Measurements from ENCODE around the gene FCSK.
"Not testable (repeated sequence)": the region's sequence is repeated elsewhere in the genome, so short reads cannot be mapped to it uniquely, and the experiment has no call there.

FCSK gene

GRCh38 chr16:70522216-70523075 lies 68.1 kb downstream of the FCSK start:
- H3K27me3 ChIP-seq (ENCODE audit: low read depth, low read length), result no peaks in the 10 kb centered on the region
- peak overlapping the region; percentile 67; the same call in 1 of the 2 replicates for H2AFZ ChIP-seq (ENCODE audit: low read depth, low read length)
- peak overlapping the region; percentile 87 for H3K4me2 ChIP-seq (ENCODE audit: low read length)
- peak overlapping the region; percentile 81 for H3K27ac ChIP-seq (ENCODE audit: low read length)
- peaks cover 25% of the 10 kb centered on the region for H4K20me1 ChIP-seq (ENCODE audit: insufficient read depth, low read length)
- H3K4me1 ChIP-seq (ENCODE audit: low read length), result peaks cover 43% of the 10 kb centered on the region
- H3K9ac ChIP-seq (ENCODE audit: low read length), result peak overlapping the region; percentile 98
- peaks cover 64% of the 10 kb centered on the region for H3K79me2 ChIP-seq (ENCODE audit: low read length)
- no peak for TF ChIP-seq EZH2phosphoT487 (IDR thresholded peaks at IDR 0.05; ENCODE audit: low read depth)
- TF ChIP-seq, protein P1, sequence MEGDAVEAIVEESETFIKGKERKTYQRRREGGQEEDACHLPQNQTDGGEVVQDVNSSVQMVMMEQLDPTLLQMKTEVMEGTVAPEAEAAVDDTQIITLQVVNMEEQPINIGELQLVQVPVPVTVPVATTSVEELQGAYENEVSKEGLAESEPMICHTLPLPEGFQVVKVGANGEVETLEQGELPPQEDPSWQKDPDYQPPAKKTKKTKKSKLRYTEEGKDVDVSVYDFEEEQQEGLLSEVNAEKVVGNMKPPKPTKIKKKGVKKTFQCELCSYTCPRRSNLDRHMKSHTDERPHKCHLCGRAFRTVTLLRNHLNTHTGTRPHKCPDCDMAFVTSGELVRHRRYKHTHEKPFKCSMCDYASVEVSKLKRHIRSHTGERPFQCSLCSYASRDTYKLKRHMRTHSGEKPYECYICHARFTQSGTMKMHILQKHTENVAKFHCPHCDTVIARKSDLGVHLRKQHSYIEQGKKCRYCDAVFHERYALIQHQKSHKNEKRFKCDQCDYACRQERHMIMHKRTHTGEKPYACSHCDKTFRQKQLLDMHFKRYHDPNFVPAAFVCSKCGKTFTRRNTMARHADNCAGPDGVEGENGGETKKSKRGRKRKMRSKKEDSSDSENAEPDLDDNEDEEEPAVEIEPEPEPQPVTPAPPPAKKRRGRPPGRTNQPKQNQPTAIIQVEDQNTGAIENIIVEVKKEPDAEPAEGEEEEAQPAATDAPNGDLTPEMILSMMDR (IDR thresholded peaks at IDR 0.05; ENCODE audit: low read depth, low read length), result no peak
- no peaks in the 10 kb centered on the region for H3K9me3 ChIP-seq (ENCODE audit: insufficient read depth, low read length)
- peak overlapping the region; percentile 97 for H3K4me3 ChIP-seq (ENCODE audit: low read length)
- H3K36me3 ChIP-seq (replicated peaks; ENCODE audit: low read depth, low read length), result peaks cover 23% of the 10 kb centered on the region

GRCh38 chr16:70523076-70523742 lies 68.8 kb downstream of the FCSK start, which contains the start of gene COG4:
Gene COG4, minus strand, starts transcription at chr16:70523554. Its CDS starts 11 bp downstream, at chr16:70523543.
- peak within 1 kb of the TSS; percentile 98 for H3K9ac ChIP-seq (ENCODE audit: low read length)
- peak within 1 kb of the TSS; percentile 97 for H3K4me3 ChIP-seq (ENCODE audit: low read length)
- H3K9me3 ChIP-seq (ENCODE audit: insufficient read depth, low read length), result no peaks in the 10 kb centered on the region
- no peak for TF ChIP-seq EZH2phosphoT487 (IDR thresholded peaks at IDR 0.05; ENCODE audit: low read depth)
- TF ChIP-seq, protein P1 (IDR thresholded peaks at IDR 0.05; ENCODE audit: low read depth, low read length), result no peak
- H3K4me1 ChIP-seq (ENCODE audit: low read length), result peaks cover 44% of the 10 kb centered on the region
- no peaks in the 10 kb centered on the region for H3K27me3 ChIP-seq (ENCODE audit: low read depth, low read length)
- peak within 1 kb of the TSS; percentile 81 for H3K27ac ChIP-seq (ENCODE audit: low read length)
- peaks cover 33% of the 10 kb centered on the region for H4K20me1 ChIP-seq (ENCODE audit: insufficient read depth, low read length)
- peaks cover 24% of the 10 kb centered on the region for H3K36me3 ChIP-seq (replicated peaks; ENCODE audit: low read depth, low read length)
- peaks cover 72% of the 10 kb centered on the region for H3K79me2 ChIP-seq (ENCODE audit: low read length)
- peak within 1 kb of the TSS; percentile 88 for H3K4me2 ChIP-seq (ENCODE audit: low read length)
- H2AFZ ChIP-seq (ENCODE audit: low read depth, low read length), result peak within 1 kb of the TSS; percentile 67

DNA sequence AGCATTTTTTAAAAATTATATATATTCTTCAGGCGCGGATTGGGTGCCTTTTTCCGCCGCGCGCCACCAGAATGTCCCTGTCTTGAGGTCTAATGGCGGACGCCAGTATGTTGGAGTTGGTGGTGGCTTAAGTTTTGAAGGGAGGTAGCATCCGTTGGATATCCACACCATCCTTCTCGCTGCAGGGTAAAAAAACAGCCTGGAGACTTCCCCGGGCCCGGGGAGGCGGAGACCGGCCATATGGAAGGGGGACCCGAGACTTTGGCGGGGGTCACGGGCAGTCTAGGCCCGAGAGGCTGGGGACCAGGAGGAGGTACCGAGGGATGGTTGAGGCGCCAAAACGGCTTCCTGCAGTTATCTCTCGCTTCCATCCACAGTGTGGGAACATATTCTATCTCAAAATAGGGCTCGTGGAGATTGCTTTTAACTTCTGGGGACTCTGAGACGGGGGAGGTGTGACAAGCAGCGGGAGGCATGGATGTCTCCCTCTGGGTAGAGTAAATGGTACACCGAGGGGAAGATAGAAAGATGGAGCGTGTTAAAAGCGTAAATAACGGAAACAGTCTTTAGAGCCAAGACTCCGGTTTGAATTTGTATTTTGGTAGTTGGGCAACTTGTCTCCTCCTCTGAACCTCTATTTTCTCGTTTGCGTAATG lies 69.5 kb downstream of the FCSK start, which contains the start of gene SF3B3:
SF3B3 (plus strand) TSS at position 74 of the 656 bp plus-strand sequence. CDS start 2,841 bp downstream, outside the sequence.
- Histone ChIP-seq H3K27ac (ENCODE audit: low read length) (peak within 1 kb of the TSS; percentile 81), H2AFZ (ENCODE audit: low read depth, low read length) (peak within 1 kb of the TSS; percentile 67), H3K36me3 (replicated peaks; ENCODE audit: low read depth, low read length) (peaks cover 27% of the 10 kb centered on the region), H3K79me2 (ENCODE audit: low read length) (peaks cover 79% of the 10 kb centered on the region), H3K4me3 (ENCODE audit: low read length) (peak within 1 kb of the TSS; percentile 97), H3K9ac (ENCODE audit: low read length) (peak within 1 kb of the TSS; percentile 98), H3K4me1 (ENCODE audit: low read length) (peaks cover 44% of the 10 kb centered on the region), H3K9me3 (ENCODE audit: insufficient read depth, low read length) (no peaks in the 10 kb centered on the region), H3K27me3 (ENCODE audit: low read depth, low read length) (no peaks in the 10 kb centered on the region), H4K20me1 (ENCODE audit: insufficient read depth, low read length) (peaks cover 40% of the 10 kb centered on the region), H3K4me2 (ENCODE audit: low read length) (peak within 1 kb of the TSS; percentile 88)
- TF ChIP-seq EZH2phosphoT487 (IDR thresholded peaks at IDR 0.05; ENCODE audit: low read depth), result no peak
- TF ChIP-seq, protein P1 (IDR thresholded peaks at IDR 0.05; ENCODE audit: low read depth, low read length), result no peak

DNA sequence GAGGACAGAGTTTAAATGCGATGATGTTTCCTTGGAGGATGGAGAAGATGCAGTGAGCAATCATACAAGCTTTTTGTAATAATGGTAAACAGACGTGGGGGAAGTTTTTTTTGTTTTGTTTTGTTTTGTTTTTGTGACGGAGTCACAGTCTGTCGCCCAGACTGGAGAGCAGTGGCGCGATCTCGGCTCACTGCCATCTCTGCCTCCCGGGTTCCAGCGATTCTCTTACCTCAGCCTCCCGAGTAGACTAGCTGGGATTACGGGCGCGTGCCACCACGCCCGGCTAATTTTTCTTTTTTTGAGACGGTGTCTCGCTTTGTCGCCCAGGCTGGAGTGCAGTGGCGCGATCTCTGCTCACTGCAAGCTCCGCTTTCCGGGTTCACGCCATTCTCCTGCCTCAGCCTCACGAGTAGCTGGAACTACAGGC lies 70.0 kb downstream of the FCSK start:
- not testable (repeated sequence) for H3K27me3 ChIP-seq (ENCODE audit: low read depth, low read length)
- Histone ChIP-seq H3K9ac (ENCODE audit: low read length) (peak overlapping the region; percentile 98), H3K4me1 (ENCODE audit: low read length) (peaks cover 44% of the 10 kb centered on the region)

More for the DNA sequence above, 70.0 kb downstream of the FCSK start:
- H3K4me2 ChIP-seq (ENCODE audit: low read length), result peak overlapping the region; percentile 88
- H3K36me3 ChIP-seq (replicated peaks; ENCODE audit: low read depth, low read length), result peaks cover 31% of the 10 kb centered on the region
- H2AFZ ChIP-seq (ENCODE audit: low read depth, low read length); H3K9me3 ChIP-seq (ENCODE audit: insufficient read depth, low read length): not testable (repeated sequence)
- peaks cover 84% of the 10 kb centered on the region for H3K79me2 ChIP-seq (ENCODE audit: low read length)
- peaks cover 45% of the 10 kb centered on the region for H4K20me1 ChIP-seq (ENCODE audit: insufficient read depth, low read length)
- H3K27ac ChIP-seq (ENCODE audit: low read length), result peak overlapping the region; percentile 81
- peak overlapping the region; percentile 97 for H3K4me3 ChIP-seq (ENCODE audit: low read length)

All from OCI-LY3 (cell line).